Liver (tissue), 9 donors: ENCODE results near the gene IQCK. TPM values are rescaled to one million over a fixed set of nuclear protein-coding genes. Genes with fewer than 3 reads are reported as not detected.
"Not testable (repeated sequence)": the region's sequence is repeated elsewhere in the genome, so short reads cannot be mapped to it uniquely, and the experiment has no call there.

Source experiments
- DNase-seq: peaks from one replicate; pipeline ENCODE4 v3.0.0-alpha.2; 2017; ENCODE audit warnings: low spot score
- H3K27ac ChIP-seq, 2 donors: one replicate each; pipeline ENCODE4 v1.7.0; 2013; ENCODE audit warnings: inconsistent platforms in 2 of 2, low read length in 2 of 2, control low read depth in 1 of 2, low read depth in 1 of 2, mild to moderate bottlenecking in 1 of 2
- H3K27me3 ChIP-seq, 4 donors: one replicate each; pipeline versions ENCODE4 v1.6.1 to v1.7.0; 2013; ENCODE audit warnings: low read length in 3 of 4, inconsistent platforms in 1 of 4, mild to moderate bottlenecking in 1 of 4, moderate library complexity in 1 of 4; ENCODE audit not compliant: control insufficient read depth in 4 of 4, insufficient read depth in 4 of 4
- H3K36me3 ChIP-seq, 4 donors: one replicate each; pipeline versions ENCODE4 v1.6.1 to v1.7.0; 2013; ENCODE audit warnings: low read length in 3 of 4, mild to moderate bottlenecking in 3 of 4, low read depth in 1 of 4, moderate library complexity in 1 of 4; ENCODE audit not compliant: control insufficient read depth in 4 of 4, insufficient read depth in 3 of 4
- H3K4me1 ChIP-seq, 4 donors: one replicate each; pipeline versions ENCODE4 v1.6.1 to v1.7.0; 2013; ENCODE audit warnings: low read length in 3 of 4, mild to moderate bottlenecking in 3 of 4, moderate library complexity in 1 of 4; ENCODE audit not compliant: control insufficient read depth in 4 of 4, insufficient read depth in 4 of 4
- H3K4me3 ChIP-seq, 3 donors: one replicate each; pipeline versions ENCODE4 v1.6.1 to v1.7.0; 2013; ENCODE audit warnings: low read length in 3 of 3, control low read depth in 1 of 3, low read depth in 1 of 3, mild to moderate bottlenecking in 1 of 3
- H3K9ac ChIP-seq, 2 donors: one replicate each; pipeline ENCODE4 v1.7.0; 2013; ENCODE audit warnings: low read length in 2 of 2, mild to moderate bottlenecking in 2 of 2, moderate library complexity in 2 of 2, control low read depth in 1 of 2, low read depth in 1 of 2
- H3K9me3 ChIP-seq, 4 donors: one replicate each; pipeline versions ENCODE4 v1.6.1 to v1.7.0; 2013; ENCODE audit warnings: low read length in 3 of 4; ENCODE audit not compliant: control insufficient read depth in 4 of 4
- GABPA ChIP-seq, 2 donors: IDR thresholded peaks in 1 of 2; conservative IDR thresholded peaks in 1 of 2; 2 replicates each; pipeline ENCODE4 v1.6.1; 2016; ENCODE audit warnings: antibody characterized with exemption in 2 of 2, mild to moderate bottlenecking in 1 of 2, moderate library complexity in 1 of 2
- HNF4A ChIP-seq, 2 donors: conservative IDR thresholded peaks; 2 replicates each; pipeline ENCODE4 v1.6.1; 2016; ENCODE audit warnings: antibody characterized with exemption in 2 of 2, mild to moderate bottlenecking in 2 of 2
- RAD21 ChIP-seq, 2 donors: IDR thresholded peaks; 2 replicates each; pipeline ENCODE4 v1.6.1; 2016; ENCODE audit warnings: antibody characterized with exemption in 2 of 2, mild to moderate bottlenecking in 2 of 2
- SP1 ChIP-seq: IDR thresholded peaks from 2 replicates; pipeline ENCODE4 v1.6.1; 2018; ENCODE audit warnings: antibody characterized with exemption, mild to moderate bottlenecking
- WGBS: extraction: QIAGEN DNeasy Blood & Tissue Kit; methylation state at CpG from one replicate; pipeline ENCODE4 v1.1.7; 2013; 5-methylcytosine and 5-hydroxymethylcytosine counted together
- polyA plus RNA-seq, 2 donors: library from polyadenylated mRNA; stranded (reverse) in 1 of 2; unstranded in 1 of 2; fragments of 200-250 nt in 1 of 2; fragments of >200 nt in 1 of 2; fragmentation: Nextera tagmentation in 1 of 2; extraction: Ambion mirVana in 1 of 2; gene quantifications; one replicate each; pipeline versions ENCODE4 v1.2.1 to v1.2.3, GENCODE V29; 2013 to 2015
- total RNA-seq, 2 donors: library from RNA; depleted of rRNA; stranded (reverse); fragments of >200 nt; gene quantifications; one replicate each; pipeline ENCODE4 v1.2.3, GENCODE V29; 2014
- TF ChIP-seq, protein P1 (sequence below): IDR thresholded peaks from 2 replicates; pipeline ENCODE4 v1.6.1; 2016; ENCODE audit warnings: antibody characterized with exemption
- TF ChIP-seq, protein P2 (sequence below): fragments of 150-350 bp; IDR thresholded peaks from 2 replicates; pipeline ENCODE4 v1.5.1; 2017; ENCODE audit warnings: improper control_type of control experiment, low read depth, low read length; ENCODE audit not compliant: missing input control
- TF ChIP-seq, protein P3 (sequence below): IDR thresholded peaks from 2 replicates; pipeline ENCODE4 v1.6.1; 2016; ENCODE audit warnings: antibody characterized with exemption
- donor health status: healthy.
- donor health status: healthy.
- donor health status: healthy.
- donor health status: healthy.
- donor health status: healthy.

The IQCK gene
- total and polyA plus RNA-seq, 4 donors: 2.1 to 4.4 (median 2.9) TPM

DNA sequence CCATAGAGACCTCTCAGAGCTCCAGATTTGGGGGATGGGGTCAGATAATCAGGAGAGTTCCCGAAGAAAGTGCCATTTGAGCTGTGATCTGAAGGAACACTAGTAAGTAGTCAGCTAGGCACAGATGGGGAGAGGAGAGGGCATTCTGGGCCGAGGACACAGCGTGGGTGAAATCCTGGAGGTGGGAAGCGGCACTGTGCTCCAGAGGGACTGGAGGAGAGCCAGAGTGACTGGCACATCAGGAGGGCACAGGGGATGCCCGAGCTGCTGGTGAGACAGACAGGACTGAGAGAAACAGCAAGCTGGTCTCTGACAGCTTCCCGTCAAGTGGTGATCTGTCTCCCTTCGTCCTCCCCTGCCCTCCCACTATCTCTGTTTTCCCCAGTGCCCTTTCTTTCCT, 40.7 kb upstream of the IQCK start:
- no peak for DNase-seq
- Histone ChIP-seq H3K9me3 (no peaks in the 10 kb centered on the region), H3K9ac (no peak overlapping the region), H3K4me3 (no peak overlapping the region), H3K27ac (no peak overlapping the region), H3K27me3 (no peaks in the 10 kb centered on the region), H3K36me3 (peaks cover 1 to 6% (median 3%) of the 10 kb centered on the region in 4 donors), H3K4me1 (no peaks in the 10 kb centered on the region)
- 93% methylated on average over 7 of the region's 7 CpGs for WGBS
- TF ChIP-seq, protein P1, sequence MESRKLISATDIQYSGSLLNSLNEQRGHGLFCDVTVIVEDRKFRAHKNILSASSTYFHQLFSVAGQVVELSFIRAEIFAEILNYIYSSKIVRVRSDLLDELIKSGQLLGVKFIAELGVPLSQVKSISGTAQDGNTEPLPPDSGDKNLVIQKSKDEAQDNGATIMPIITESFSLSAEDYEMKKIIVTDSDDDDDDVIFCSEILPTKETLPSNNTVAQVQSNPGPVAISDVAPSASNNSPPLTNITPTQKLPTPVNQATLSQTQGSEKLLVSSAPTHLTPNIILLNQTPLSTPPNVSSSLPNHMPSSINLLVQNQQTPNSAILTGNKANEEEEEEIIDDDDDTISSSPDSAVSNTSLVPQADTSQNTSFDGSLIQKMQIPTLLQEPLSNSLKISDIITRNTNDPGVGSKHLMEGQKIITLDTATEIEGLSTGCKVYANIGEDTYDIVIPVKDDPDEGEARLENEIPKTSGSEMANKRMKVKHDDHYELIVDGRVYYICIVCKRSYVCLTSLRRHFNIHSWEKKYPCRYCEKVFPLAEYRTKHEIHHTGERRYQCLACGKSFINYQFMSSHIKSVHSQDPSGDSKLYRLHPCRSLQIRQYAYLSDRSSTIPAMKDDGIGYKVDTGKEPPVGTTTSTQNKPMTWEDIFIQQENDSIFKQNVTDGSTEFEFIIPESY: no peak

DNA sequence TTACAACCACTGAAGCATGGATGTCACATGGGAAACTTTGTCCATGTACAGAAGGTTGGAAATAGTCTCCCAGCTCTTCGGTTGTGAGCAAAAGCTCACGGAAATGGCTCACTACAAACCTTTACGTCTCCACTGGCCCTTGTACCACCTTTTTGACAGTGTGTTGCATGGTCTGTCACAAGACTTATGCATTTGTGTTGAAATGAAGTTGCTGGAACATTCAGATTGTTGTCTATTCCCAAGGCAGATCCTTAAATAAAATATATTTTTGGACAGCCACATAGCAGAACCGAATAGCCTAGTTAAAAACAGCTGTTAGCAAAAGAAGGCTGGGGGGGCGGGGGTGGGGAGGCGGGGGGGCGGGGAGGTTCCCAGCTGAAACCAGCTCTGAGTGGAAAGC, 39.3 kb upstream of the IQCK start:
- Histone ChIP-seq H3K9me3 (no peaks in the 10 kb centered on the region), H3K4me1 (no peaks in the 10 kb centered on the region), H3K27me3 (no peaks in the 10 kb centered on the region), H3K9ac (no peak overlapping the region), H3K36me3 (peaks cover 4 to 20% (median 8%) of the 10 kb centered on the region in 4 donors), H3K4me3 (no peak overlapping the region), H3K27ac (no peak overlapping the region)
- no peak for DNase-seq
- WGBS: 94% methylated on average over 7 of the region's 7 CpGs
- no peak for TF ChIP-seq RAD21 (IDR thresholded peaks at IDR 0.05)
- no peak for TF ChIP-seq GABPA (IDR thresholded peaks at IDR 0.05 in 1 of 2, conservative IDR thresholded peaks at IDR 0.05 in 1 of 2)
- TF ChIP-seq HNF4A (conservative IDR thresholded peaks at IDR 0.05): no peak
- TF ChIP-seq, protein P2, sequence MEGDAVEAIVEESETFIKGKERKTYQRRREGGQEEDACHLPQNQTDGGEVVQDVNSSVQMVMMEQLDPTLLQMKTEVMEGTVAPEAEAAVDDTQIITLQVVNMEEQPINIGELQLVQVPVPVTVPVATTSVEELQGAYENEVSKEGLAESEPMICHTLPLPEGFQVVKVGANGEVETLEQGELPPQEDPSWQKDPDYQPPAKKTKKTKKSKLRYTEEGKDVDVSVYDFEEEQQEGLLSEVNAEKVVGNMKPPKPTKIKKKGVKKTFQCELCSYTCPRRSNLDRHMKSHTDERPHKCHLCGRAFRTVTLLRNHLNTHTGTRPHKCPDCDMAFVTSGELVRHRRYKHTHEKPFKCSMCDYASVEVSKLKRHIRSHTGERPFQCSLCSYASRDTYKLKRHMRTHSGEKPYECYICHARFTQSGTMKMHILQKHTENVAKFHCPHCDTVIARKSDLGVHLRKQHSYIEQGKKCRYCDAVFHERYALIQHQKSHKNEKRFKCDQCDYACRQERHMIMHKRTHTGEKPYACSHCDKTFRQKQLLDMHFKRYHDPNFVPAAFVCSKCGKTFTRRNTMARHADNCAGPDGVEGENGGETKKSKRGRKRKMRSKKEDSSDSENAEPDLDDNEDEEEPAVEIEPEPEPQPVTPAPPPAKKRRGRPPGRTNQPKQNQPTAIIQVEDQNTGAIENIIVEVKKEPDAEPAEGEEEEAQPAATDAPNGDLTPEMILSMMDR: no peak

DNA sequence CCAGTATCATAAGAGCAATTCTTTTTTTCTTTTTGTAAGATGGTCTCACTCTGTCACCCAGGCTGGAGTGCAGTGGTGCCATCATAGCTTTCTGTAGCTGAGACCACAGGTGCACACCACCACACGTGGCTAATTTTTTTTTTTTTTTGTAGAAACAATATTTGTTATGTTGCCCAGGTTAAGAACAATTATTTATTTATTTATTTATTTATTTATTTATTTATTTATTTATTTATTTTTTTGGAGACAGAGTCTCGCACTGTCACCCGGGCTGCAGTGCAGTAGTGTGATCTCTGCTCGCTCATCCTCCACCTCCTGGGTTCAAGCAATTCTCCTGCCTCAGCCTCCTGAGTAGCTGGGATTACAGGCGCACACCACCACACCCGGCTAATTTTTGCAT, 38.8 kb upstream of the IQCK start:
- 96% methylated on average over 6 of the region's 6 CpGs for WGBS
- not testable (repeated sequence) for H3K4me1 ChIP-seq, H3K9me3 ChIP-seq, DNase-seq, H3K27me3 ChIP-seq, H3K27ac ChIP-seq, H3K9ac ChIP-seq, H3K4me3 ChIP-seq
- peaks cover 4 to 24% (median 10%) of the 10 kb centered on the region in 4 donors for H3K36me3 ChIP-seq

DNA sequence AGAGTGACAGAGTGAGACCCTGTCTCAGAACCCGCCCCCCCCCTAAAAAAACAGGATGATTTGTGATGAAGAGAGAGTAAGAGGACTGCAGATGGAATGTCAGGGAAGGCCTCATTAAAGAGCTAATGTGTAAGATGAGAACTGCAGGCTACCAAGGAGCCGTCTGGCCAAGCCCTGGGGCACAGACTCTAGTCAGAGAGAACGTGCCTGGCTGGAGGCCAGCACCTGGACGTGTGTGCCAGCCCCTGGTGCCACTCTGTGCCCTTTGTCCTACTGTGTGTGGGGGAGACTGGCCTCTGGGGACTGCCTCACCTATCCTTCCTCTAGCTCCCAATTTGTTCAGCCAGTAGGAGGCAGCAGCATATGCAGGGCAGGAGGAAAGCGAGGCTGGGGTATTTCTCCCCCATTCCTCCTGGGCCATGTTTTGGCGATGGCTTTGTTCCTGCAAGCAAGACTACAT, 37.2 kb upstream of the IQCK start:
- Histone ChIP-seq H3K4me3 (no peak overlapping the region), H3K9me3 (peaks cover 0 to 2% (median 0%) of the 10 kb centered on the region in 4 donors), H3K9ac (no peak overlapping the region), H3K4me1 (no peaks in the 10 kb centered on the region), H3K27me3 (no peaks in the 10 kb centered on the region), H3K36me3 (peaks cover 7 to 32% (median 14%) of the 10 kb centered on the region in 4 donors), H3K27ac (no peak overlapping the region)
- WGBS: 85% methylated on average over 6 of the region's 6 CpGs
- TF ChIP-seq SP1 (no peak), RAD21 (IDR thresholded peaks at IDR 0.05) (peak in 1 of 2 donors; percentile 10)
- TF ChIP-seq, protein P3, sequence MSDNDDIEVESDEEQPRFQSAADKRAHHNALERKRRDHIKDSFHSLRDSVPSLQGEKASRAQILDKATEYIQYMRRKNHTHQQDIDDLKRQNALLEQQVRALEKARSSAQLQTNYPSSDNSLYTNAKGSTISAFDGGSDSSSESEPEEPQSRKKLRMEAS: no peak
- DNase-seq: no peak
